Endodermal cell (in vitro differentiated cells): ENCODE measurements around the gene RXRA. TPM values are rescaled to one million over a fixed set of nuclear protein-coding genes. Genes with fewer than 3 reads are reported as not detected.

ENCODE experiments used
- DNase-seq: peaks from one replicate; pipeline ENCODE4 v3.0.0-alpha.2; 2017
- H3K27ac ChIP-seq: 2 replicates; pipeline ENCODE4 v1.5.1; 2013; ENCODE audit warnings: mild to moderate bottlenecking, low read depth, low read length, moderate library complexity
- H3K27me3 ChIP-seq: 2 replicates; pipeline ENCODE4 v1.6.1; 2013; ENCODE audit warnings: mild to moderate bottlenecking, low read length, moderate library complexity; ENCODE audit not compliant: insufficient read depth, control insufficient read depth, poor library complexity, severe bottlenecking
- H3K36me3 ChIP-seq: 2 replicates; pipeline ENCODE4 v1.7.0; 2013; ENCODE audit warnings: mild to moderate bottlenecking, low read length, moderate library complexity; ENCODE audit not compliant: control insufficient read depth, insufficient read depth
- H3K4me1 ChIP-seq: one replicate; pipeline ENCODE4 v1.7.0; 2013; ENCODE audit warnings: low read length; ENCODE audit not compliant: control insufficient read depth, insufficient read depth
- H3K4me3 ChIP-seq: 2 replicates; pipeline ENCODE4 v1.5.1; 2013; ENCODE audit warnings: mild to moderate bottlenecking, low read length, moderate library complexity
- H3K9ac ChIP-seq: 2 replicates; pipeline ENCODE4 v1.6.1; 2013; ENCODE audit warnings: mild to moderate bottlenecking, low read length, moderate library complexity; ENCODE audit not compliant: poor library complexity, severe bottlenecking; ENCODE audit errors: extremely low read depth
- H3K9me3 ChIP-seq: 2 replicates; pipeline ENCODE4 v1.6.1; 2013; ENCODE audit warnings: mild to moderate bottlenecking, low read length, moderate library complexity; ENCODE audit not compliant: control insufficient read depth
- H3K27ac Mint-ChIP-seq: 2 replicates; pipeline ENCODE4 v1.8.0; 2020; ENCODE audit warnings: mixed read lengths
- H3K27me3 Mint-ChIP-seq: 2 replicates; pipeline ENCODE4 v1.8.0; 2021; ENCODE audit warnings: mild to moderate bottlenecking, mixed read lengths; ENCODE audit not compliant: insufficient read depth
- H3K36me3 Mint-ChIP-seq: 2 replicates; pipeline ENCODE4 v1.8.0; 2020; ENCODE audit warnings: low read depth, mixed read lengths
- H3K4me1 Mint-ChIP-seq: 2 replicates; pipeline ENCODE4 v1.8.0; 2020; ENCODE audit warnings: mixed read lengths
- H3K4me3 Mint-ChIP-seq: 2 replicates; pipeline ENCODE4 v1.8.0; 2020; ENCODE audit warnings: mild to moderate bottlenecking, moderate library complexity, mixed read lengths
- H3K9me3 Mint-ChIP-seq: 2 replicates; pipeline ENCODE4 v1.8.0; 2020; ENCODE audit warnings: mild to moderate bottlenecking, mixed read lengths
- WGBS, 2 experiments: methylation state at CpG; one replicate each; pipeline versions ENCODE4 v1.1.5 to v1.1.7; 2013; ENCODE audit warnings: missing lambda C conversion rate in 2 of 2, mixed read lengths in 1 of 2; ENCODE audit not compliant: insufficient coverage in 1 of 2, insufficient read length in 1 of 2; 5-methylcytosine and 5-hydroxymethylcytosine counted together
- total RNA-seq, 2 donors: library from RNA; stranded (reverse); fragmentation: NEBNext Ultra II Directional in 1 of 2; extraction: Animal tissue kit (Norgen Biotek cat#: 25700) in 1 of 2; gene quantifications; 2 replicates in 1 of 2; 3 replicates in 1 of 2; pipeline ENCODE4 v1.2.1, GENCODE V29; 2021
- TF ChIP-seq, protein P1 (sequence below): fragments of 200-600 bp; sonication (generic); conservative IDR thresholded peaks from 2 replicates; pipeline ENCODE4 v1.5.0; 2021; ENCODE audit warnings: antibody characterized with exemption, mild to moderate bottlenecking

Gene RXRA
- total RNA-seq, 2 donors from 2014 or later, result 58.3 to 70.6 TPM

DNA sequence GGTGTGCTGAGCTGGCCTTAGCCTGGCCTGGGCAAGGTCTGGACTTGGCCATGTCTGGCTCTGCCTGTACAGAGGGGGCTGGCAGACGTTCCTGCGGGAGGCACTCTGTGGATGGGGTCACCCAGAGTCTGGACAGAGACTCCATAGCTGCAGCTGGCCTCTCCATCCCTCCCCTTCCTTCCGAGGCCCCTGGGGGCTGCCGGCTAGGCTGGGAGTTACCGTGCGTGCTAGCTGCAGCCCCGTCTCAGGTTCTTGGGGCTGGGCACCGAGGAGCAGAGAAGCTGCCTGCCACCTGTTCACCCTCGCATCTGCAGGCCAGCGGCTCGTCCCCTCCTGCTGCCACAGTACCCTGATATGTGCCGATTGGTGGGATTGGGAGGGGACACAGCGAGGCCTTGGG, 63.4 kb downstream of the RXRA start:
- H3K27ac Mint-ChIP-seq, result no peak overlapping the region
- H3K36me3 Mint-ChIP-seq, result peaks cover 1% of the 10 kb centered on the region
- TF ChIP-seq, protein P1, sequence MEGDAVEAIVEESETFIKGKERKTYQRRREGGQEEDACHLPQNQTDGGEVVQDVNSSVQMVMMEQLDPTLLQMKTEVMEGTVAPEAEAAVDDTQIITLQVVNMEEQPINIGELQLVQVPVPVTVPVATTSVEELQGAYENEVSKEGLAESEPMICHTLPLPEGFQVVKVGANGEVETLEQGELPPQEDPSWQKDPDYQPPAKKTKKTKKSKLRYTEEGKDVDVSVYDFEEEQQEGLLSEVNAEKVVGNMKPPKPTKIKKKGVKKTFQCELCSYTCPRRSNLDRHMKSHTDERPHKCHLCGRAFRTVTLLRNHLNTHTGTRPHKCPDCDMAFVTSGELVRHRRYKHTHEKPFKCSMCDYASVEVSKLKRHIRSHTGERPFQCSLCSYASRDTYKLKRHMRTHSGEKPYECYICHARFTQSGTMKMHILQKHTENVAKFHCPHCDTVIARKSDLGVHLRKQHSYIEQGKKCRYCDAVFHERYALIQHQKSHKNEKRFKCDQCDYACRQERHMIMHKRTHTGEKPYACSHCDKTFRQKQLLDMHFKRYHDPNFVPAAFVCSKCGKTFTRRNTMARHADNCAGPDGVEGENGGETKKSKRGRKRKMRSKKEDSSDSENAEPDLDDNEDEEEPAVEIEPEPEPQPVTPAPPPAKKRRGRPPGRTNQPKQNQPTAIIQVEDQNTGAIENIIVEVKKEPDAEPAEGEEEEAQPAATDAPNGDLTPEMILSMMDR, result no peak
- H3K27me3 Mint-ChIP-seq, result no peaks in the 10 kb centered on the region
- Histone ChIP-seq H3K36me3 (no peaks in the 10 kb centered on the region), H3K27me3 (no peaks in the 10 kb centered on the region), H3K4me3 (no peak overlapping the region), H3K9me3 (no peaks in the 10 kb centered on the region), H3K4me1 (no peaks in the 10 kb centered on the region), H3K27ac (no peak overlapping the region), H3K9ac (no peak overlapping the region)
- DNase-seq, result no peak
- H3K4me3 Mint-ChIP-seq, result no peak overlapping the region
- H3K4me1 Mint-ChIP-seq, result peaks cover 4% of the 10 kb centered on the region
- WGBS, 2 experiments, result 92 to 100% methylated on average over 4 to 13 of the region's 13 CpGs
- no peaks in the 10 kb centered on the region for H3K9me3 Mint-ChIP-seq

DNA sequence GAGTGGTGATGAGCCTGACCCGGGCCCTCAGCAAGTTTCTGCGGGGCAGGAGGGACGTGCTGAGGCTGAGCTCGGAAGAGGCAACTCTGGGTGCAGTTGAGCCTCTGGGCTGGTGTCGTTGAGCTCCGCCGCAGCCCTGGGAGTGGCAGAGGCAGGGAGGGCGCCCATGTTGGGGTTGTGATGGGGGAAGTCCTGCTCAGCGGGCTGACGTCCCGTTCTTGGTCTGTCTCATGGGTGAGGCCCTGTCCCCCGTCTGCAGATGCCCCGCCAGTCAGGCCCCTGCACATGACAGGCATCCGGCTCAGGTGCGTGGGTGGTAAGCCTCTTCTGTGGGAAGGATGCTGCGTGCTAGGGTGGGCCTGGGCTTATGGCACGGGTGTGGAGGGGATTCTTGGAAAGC, 64.3 kb downstream of the RXRA start:
- H3K4me1 Mint-ChIP-seq, result peaks cover 4% of the 10 kb centered on the region
- H3K4me1 ChIP-seq, result no peaks in the 10 kb centered on the region
- WGBS, 2 experiments, result 85 to 95% methylated on average over 4 to 17 of the region's 17 CpGs
- no peak for DNase-seq
- H3K27ac ChIP-seq, result no peak overlapping the region
- no peak overlapping the region for H3K27ac Mint-ChIP-seq
- H3K36me3 Mint-ChIP-seq, result peaks cover 1% of the 10 kb centered on the region
- H3K9me3 ChIP-seq, result no peaks in the 10 kb centered on the region
- no peaks in the 10 kb centered on the region for H3K36me3 ChIP-seq
- no peak overlapping the region for H3K4me3 ChIP-seq
- H3K27me3 ChIP-seq, result no peaks in the 10 kb centered on the region
- H3K9me3 Mint-ChIP-seq, result no peaks in the 10 kb centered on the region
- H3K4me3 Mint-ChIP-seq, result no peak overlapping the region
- H3K9ac ChIP-seq, result no peak overlapping the region
- H3K27me3 Mint-ChIP-seq, result no peaks in the 10 kb centered on the region
- TF ChIP-seq, protein P1, result no peak

DNA sequence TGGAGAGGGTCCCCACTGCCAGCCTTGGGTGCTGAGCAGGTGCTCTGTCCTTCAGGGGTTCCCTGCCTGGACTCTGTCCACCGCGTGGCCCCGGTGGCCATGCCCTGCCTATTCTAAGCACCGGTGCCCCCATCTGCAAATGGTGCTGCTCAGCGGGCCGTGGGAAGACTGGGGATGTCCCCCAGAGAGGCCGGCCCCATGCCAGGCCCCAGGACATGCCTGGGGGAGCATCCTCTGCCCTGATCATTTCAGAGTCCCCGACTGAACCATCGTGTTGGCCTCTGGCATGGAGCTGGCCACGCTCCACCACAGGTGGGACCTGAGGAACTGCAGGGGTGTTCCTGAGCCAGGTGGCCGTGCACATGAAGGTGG, 64.7 kb downstream of the RXRA start:
- Mint-ChIP-seq H3K27ac (peak overlapping the region; percentile 76), H3K9me3 (no peaks in the 10 kb centered on the region), H3K4me3 (no peak overlapping the region), H3K36me3 (peaks cover 1% of the 10 kb centered on the region), H3K27me3 (no peaks in the 10 kb centered on the region), H3K4me1 (peaks cover 4% of the 10 kb centered on the region)
- H3K9ac ChIP-seq, result no peak overlapping the region
- no peaks in the 10 kb centered on the region for H3K36me3 ChIP-seq
- TF ChIP-seq, protein P1, result no peak
- H3K4me3 ChIP-seq, result no peak overlapping the region
- H3K4me1 ChIP-seq, result no peaks in the 10 kb centered on the region
- no peaks in the 10 kb centered on the region for H3K27me3 ChIP-seq
- H3K27ac ChIP-seq, result no peak overlapping the region
- H3K9me3 ChIP-seq, result no peaks in the 10 kb centered on the region
- no peak for DNase-seq
- WGBS, 2 experiments, result 93 to 100% methylated on average over 4 to 11 of the region's 11 CpGs
